ENCODE measurements around the gene FAM200C. TPM values are rescaled to one million over a fixed set of nuclear protein-coding genes. Genes with fewer than 3 reads are reported as not detected.

The FAM200C gene
- total RNA-seq, 4 donors from 2014 or later, result 3.5 to 9.5 (median 6.8) TPM

DNA sequence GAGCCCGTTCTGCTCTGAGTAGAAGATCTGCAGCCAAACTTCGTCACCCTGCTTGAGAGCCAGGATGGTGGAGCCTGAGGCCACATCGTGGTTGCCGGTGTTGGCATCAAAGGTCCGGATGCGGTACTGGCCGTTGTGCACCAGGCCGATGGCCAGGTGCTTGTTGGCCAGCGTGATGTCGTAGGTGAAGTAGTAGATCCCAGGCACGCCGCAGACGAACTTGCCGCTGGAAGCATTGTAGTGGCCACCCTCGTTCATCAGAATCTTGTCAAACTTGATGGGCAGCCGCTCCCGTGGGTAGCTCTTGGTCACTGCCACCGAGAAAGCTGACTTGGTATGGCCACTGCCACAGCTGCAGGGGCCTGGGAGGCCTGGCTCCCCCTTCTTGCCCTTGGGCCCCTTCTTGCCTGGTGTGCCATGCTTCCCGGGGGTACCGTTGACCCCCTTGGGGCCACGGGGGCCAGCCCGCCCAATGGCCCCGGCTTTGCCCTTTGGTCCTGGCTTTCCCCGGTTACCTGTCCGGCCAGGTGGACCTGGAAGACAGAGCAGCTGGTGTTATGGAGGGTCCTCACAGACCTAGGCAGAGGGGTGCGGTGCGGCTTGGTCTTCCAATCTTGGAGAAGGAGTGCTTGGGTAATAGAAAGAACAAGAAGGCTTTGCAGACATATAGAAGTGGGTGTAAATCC, 50.5 kb downstream of the FAM200C start:
- Histone ChIP-seq H3K9me3 (no peaks in the 10 kb centered on the region), H3K4me3 (no peak overlapping the region), H3K27ac (no peak overlapping the region), H3K36me3 (peaks cover 0 to 11% of the 10 kb centered on the region in 2 donors), H3K27me3 (no peaks in the 10 kb centered on the region), H3K4me1 (peaks cover 0 to 26% (median 0%) of the 10 kb centered on the region in 3 donors)
- TF ChIP-seq POLR2A (IDR thresholded peaks at IDR 0.05) (no peak), POLR2AphosphoS5 (IDR thresholded peaks at IDR 0.05) (no peak), EP300 (IDR thresholded peaks at IDR 0.05) (no peak)
- TF ChIP-seq, protein P1, sequence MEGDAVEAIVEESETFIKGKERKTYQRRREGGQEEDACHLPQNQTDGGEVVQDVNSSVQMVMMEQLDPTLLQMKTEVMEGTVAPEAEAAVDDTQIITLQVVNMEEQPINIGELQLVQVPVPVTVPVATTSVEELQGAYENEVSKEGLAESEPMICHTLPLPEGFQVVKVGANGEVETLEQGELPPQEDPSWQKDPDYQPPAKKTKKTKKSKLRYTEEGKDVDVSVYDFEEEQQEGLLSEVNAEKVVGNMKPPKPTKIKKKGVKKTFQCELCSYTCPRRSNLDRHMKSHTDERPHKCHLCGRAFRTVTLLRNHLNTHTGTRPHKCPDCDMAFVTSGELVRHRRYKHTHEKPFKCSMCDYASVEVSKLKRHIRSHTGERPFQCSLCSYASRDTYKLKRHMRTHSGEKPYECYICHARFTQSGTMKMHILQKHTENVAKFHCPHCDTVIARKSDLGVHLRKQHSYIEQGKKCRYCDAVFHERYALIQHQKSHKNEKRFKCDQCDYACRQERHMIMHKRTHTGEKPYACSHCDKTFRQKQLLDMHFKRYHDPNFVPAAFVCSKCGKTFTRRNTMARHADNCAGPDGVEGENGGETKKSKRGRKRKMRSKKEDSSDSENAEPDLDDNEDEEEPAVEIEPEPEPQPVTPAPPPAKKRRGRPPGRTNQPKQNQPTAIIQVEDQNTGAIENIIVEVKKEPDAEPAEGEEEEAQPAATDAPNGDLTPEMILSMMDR (IDR thresholded peaks at IDR 0.05), result no peak
- no peak for ATAC-seq
- WGBS, 2 donors (ENCODE audit: low coverage in 1 of 2), result 80 to 100% methylated on average over 1 of the region's 27 CpGs

DNA sequence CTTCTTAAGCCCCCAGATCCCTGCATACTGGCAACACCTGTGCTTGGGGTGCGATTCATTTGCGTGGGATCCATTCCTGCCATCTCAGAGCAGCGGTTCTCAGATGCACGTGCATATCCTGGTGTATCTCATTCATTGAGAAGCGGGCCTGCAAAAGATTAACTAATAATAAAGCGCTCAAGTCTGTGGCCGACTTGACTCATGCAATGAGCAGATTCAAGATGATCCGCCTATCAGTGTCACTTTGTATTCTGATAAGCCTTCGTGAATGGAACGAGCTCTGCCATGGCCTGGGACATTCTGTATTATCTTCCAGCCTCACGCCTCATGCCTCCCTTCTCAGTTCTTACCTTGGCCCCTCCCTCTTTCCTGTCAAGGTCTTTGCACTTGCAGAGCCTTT, 51.8 kb downstream of the FAM200C start:
- WGBS, 2 donors (ENCODE audit: low coverage in 1 of 2), result 85% methylated on average over 6 of the region's 11 CpGs; no CpG with 5 or more reads in 1 of the 2 donors
- no peak for ATAC-seq
- H3K4me3 ChIP-seq, result no peak overlapping the region

DNA sequence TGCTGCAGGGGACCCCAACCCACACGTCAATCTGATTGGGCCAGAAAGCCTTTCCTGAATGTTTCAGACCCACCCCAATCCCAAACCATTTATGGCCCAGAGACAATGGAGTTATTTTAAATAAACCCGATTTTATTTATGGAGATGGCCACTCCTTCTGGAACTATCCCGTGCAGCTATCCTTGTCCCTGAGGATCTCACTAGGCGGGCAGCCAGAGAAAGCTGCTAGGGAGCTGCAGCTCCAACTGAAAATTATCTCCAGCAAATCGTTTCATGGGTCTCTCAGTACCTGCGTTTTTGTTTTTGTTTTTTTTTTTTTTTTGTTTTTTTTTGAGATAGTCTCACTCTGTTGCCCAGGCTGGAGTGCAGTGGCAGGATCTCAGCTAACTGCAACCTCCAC, 52.4 kb downstream of the FAM200C start:
- peaks cover 0 to 10% (median 0%) of the 10 kb centered on the region in 3 donors for H3K4me1 ChIP-seq
- peaks cover 0 to 11% of the 10 kb centered on the region in 2 donors for H3K36me3 ChIP-seq
- H3K27ac ChIP-seq, result no peak overlapping the region
- no peaks in the 10 kb centered on the region for H3K27me3 ChIP-seq
- no peak for TF ChIP-seq POLR2AphosphoS5 (IDR thresholded peaks at IDR 0.05)
- TF ChIP-seq, protein P1 (IDR thresholded peaks at IDR 0.05), result no peak
- no peak for TF ChIP-seq POLR2A (IDR thresholded peaks at IDR 0.05)
- no peak for TF ChIP-seq EP300 (IDR thresholded peaks at IDR 0.05)
- no peak for ATAC-seq
- no peak overlapping the region for H3K4me3 ChIP-seq
- 41 to 50% methylated on average over 5 to 6 of the region's 6 CpGs for WGBS, 2 donors (ENCODE audit: low coverage in 1 of 2)
- no peaks in the 10 kb centered on the region for H3K9me3 ChIP-seq

More for the DNA sequence above, 51.8 kb downstream of the FAM200C start:
- Histone ChIP-seq H3K9me3 (no peaks in the 10 kb centered on the region), H3K4me1 (peaks cover 0 to 13% (median 0%) of the 10 kb centered on the region in 3 donors), H3K27ac (no peak overlapping the region), H3K27me3 (no peaks in the 10 kb centered on the region), H3K36me3 (peaks cover 0 to 11% of the 10 kb centered on the region in 2 donors)
- TF ChIP-seq, protein P1 (IDR thresholded peaks at IDR 0.05), result no peak
- no peak for TF ChIP-seq EP300 (IDR thresholded peaks at IDR 0.05)
- TF ChIP-seq POLR2A (IDR thresholded peaks at IDR 0.05), result no peak
- TF ChIP-seq POLR2AphosphoS5 (IDR thresholded peaks at IDR 0.05), result no peak

Other genes with a start within 250 kb of the FAM200C start
- not detected for gene FABP6, start 170.5 kb downstream of the FAM200C start, total RNA-seq
- gene CCNJL, start 87.5 kb downstream of the FAM200C start, total RNA-seq, result 1 to 10 TPM in 1 of 4 donors, under 1 TPM in 3; 0.35 to 1.9 (median 0.65) TPM
- gene C1QTNF2, start 29.4 kb downstream of the FAM200C start, total RNA-seq, result 1 to 10 TPM; 1.5 to 6.9 (median 3.2) TPM
- gene SLU7, start 19.0 kb upstream of the FAM200C start, total RNA-seq, result 100 to 1,000 TPM in 1 of 4 donors, 10 to 100 TPM in 3; 52.6 to 133 (median 88.3) TPM
- 10 to 100 TPM in 1 of 4 donors, 1 to 10 TPM in 3; 3.5 to 31.8 (median 4.8) TPM for gene PTTG1, start 21.8 kb upstream of the FAM200C start, total RNA-seq

All from gastroesophageal sphincter (tissue), 4 donors.